ENCODE measurements around the gene NPIPA1.
"Not testable (repeated sequence)": the region's sequence is repeated elsewhere in the genome, so short reads cannot be mapped to it uniquely, and the experiment has no call there.

GRCh38 chr16:14989291-14990281, 52.3 kb downstream of the NPIPA1 start:
- not testable (repeated sequence) for TF ChIP-seq EZH2 (IDR thresholded peaks at IDR 0.05; ENCODE audit: insufficient read depth, poor library complexity, severe bottlenecking); EZH2phosphoT487 (IDR thresholded peaks at IDR 0.05; ENCODE audit: insufficient read depth, low read depth)
